GM18498 (cell line): Measurements from ENCODE around the gene TUBB8B.
A peak's percentile ranks its signal among the peaks of the same experiment; 100 is the strongest.
"Not testable (repeated sequence)": the region's sequence is repeated elsewhere in the genome, so short reads cannot be mapped to it uniquely, and the experiment has no call there.

Experiments
- ATAC-seq: cut with Tn5 transposase; IDR thresholded peaks from one replicate; pipeline ENCODE4 v1.9.1; 2021; ENCODE audit warnings: mild to moderate bottlenecking, moderate library complexity; ENCODE audit not compliant: unreplicated experiment

Gene TUBB8B

DNA sequence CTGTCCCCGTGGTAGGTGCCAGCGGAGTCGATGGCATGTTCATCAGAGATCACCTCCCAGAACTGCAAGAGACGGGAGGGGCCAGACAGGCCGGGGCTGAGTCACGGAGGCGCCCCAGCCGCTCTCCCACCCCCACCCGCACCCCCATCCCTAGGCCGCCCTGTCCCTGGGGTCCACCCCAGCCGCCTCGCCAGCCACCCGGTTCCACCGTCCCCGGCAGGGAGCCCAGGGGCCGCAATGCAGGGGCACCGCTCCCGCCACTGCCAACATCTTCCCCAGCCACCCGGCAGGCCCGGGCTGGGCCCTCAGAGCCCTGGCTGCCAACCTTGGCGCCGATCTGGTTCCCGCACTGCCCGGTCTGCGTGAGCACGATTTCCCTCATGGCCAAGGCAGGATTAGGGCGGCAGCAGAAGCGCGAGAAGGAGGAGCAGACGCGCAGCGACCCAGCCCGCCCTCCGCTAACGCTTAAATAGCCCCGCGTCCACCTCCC, at the start of gene TUBB8B:
TUBB8B (minus strand) TSS at position 440 of the 490 bp plus-strand sequence; CDS start at position 382, 58 bp downstream.
- not testable (repeated sequence) for ATAC-seq

DNA sequence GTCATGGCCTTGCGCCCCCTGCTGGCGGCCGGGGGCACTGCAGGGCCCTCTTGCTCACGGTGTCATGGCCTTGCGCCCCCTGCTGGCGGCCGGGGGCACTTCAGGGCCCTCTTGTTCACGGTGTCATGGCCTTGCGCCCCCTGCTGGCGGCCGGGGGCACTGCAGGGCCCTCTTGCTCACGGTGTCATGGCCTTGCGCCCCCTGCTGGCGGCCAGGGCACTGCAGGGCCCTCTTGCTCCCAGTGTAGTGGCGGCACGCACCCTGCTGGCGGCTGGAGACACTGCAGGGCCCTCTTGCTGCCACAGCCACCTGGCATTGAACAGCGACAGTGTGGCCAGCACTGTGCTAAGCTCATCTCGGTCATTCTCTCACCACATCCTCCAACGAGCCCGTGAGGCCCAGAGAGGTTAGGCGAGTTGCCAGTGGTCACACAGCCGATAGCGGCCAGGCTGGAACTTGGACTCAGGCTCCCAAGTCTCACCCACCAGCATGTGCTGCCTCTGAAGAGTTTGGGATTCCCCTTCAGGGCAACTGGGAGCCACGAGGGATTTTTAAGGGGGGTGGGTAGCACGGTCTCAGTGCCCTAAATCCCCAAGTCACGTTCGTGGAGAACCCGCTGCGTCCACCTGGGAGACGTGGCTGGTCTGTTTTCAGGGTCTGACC, 48.0 kb upstream of the TUBB8B start:
- peak; percentile 76 for ATAC-seq

DNA sequence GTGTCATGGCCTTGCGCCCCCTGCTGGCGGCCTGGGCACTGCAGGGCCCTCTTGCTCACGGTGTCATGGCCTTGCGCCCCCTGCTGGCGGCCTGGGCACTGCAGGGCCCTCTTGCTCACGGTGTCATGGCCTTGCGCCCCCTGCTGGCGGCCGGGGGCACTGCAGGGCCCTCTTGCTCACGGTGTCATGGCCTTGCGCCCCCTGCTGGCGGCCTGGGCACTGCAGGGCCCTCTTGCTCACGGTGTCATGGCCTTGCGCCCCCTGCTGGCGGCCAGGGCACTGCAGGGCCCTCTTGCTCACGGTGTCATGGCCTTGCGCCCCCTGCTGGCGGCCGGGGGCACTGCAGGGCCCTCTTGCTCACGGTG, 47.3 kb upstream of the TUBB8B start:
- not testable (repeated sequence) for ATAC-seq

DNA sequence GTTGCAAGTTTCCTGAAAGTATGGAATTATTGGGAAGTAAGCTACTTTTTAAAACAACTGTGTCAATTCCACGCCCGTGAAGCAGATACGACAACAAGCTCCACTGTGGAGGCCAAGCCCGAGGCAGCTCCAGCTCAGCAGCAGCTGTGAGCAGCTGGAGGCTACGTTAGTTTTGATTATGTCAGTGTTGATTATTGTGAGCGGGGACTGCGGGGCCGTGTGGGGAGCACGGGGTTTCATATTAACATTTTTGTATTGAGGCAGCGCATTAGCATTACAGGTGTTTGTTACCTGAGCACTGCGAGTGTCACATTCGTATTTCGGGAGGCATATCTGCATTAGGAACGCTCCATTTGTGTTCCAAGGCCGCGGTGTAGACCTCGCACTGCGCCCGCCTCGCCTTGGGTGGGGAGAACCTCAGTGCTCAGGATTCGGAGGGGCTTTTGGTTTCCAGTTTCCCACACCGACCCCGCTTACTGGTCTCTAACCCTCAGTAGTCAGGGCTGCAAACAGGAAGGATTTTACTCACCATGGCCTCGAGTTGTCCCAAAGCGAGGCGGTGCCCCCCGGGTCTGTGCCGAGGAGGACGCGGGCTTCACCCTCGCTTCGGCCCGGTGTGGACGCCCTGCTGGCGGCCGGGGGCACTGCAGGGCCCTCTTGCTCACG, 46.8 kb upstream of the TUBB8B start:
- ATAC-seq = not testable (repeated sequence)

DNA sequence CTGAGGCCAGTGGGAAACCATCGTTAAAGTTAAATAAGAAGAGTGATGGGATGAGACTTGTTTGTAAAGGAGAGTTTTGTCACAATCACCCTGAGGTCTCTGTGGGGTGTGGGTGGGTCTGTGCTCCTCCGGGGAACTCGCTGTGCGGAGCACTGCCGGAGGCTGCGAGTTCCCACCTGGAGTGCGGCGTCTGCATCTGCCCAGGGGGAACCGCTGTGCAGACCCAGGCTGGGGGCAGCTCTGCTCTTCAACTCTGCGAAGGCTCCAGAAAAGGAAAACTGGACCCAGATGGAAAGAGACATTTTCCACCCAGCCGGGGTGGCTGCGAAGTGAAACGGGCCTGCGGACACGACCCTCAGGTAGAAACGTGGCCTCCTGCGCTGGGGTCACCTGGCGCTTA, 46.2 kb upstream of the TUBB8B start:
- ATAC-seq = not testable (repeated sequence)

DNA sequence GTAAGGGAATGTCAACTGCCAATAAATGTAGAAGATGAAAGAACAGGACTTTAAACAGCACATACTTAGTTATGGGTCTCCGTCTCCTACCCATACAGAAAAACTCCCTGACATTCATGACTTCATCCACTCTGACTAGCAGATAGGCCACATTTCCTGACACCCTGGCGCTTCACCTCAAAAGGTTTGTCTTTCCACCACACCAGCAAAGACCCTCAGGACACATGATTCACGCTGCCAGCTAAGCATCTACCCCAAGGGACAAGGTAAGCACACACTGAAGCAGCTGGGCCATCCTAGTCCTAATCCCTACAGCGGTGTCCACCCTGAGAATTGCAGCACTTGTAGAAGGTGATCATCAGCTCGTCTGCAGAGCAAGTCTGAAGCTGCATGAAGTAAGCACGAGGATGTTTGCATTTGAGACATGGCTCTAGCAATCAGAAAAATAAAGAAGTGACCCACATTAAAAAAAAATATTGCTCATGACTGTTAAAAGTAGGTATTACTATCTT, 44.5 kb upstream of the TUBB8B start:
- not testable (repeated sequence) for ATAC-seq

DNA sequence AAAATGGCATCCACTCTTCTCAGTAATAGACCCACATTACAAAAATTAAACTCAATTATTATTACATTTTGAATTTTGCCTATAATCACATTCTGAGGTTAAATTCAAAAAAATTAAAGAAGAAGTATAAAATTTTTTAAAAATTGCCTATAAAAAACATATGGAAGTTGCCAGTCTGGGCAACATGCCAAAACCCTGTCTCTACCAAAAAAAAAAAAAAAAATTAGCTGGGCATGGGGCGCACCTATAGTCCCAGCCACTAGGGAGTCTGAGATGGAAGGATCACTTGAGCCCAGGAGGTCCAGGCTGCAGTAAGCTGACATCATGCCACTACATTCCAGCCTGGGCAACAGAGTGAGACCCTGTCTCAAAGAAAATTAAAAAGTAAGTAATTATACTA, 42.1 kb upstream of the TUBB8B start:
- not testable (repeated sequence) for ATAC-seq

DNA sequence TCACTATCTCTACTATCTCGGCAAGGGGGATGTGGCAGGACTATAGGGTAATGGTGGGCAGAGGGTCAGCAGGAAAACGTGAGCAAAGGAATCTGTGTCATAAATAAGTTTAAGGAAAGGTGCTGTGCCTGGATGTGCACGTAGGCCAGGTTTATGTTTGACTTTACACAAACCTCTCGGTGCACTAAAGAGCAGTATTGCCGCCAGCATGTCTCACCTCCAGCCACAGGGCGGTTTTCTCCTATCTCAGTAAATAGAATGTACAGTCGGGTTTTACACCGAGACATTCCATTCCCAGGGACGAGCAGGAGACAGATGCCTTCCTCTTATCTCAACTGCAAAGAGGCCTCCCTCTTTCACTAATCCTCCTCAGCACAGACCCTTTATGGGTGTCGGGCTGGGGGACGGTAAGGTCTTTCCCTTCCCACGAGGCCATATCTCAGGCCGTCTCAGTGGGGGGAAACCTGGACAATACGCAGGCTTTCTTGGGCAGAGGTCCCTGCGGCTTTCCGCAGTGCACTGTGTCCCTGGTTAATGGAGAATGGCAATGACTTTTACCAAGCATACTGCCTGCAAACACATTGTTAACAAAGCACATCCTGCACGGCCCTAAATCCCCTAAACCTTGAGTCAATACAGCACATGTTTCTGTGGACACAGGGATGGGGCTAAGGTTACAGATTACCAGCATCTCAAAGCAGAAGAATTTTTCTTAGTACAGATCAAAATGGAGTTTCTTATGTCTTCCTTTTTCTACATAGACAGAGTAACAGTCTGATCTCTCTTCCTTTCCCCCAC, 41.2 kb upstream of the TUBB8B start:
- not testable (repeated sequence) for ATAC-seq

DNA sequence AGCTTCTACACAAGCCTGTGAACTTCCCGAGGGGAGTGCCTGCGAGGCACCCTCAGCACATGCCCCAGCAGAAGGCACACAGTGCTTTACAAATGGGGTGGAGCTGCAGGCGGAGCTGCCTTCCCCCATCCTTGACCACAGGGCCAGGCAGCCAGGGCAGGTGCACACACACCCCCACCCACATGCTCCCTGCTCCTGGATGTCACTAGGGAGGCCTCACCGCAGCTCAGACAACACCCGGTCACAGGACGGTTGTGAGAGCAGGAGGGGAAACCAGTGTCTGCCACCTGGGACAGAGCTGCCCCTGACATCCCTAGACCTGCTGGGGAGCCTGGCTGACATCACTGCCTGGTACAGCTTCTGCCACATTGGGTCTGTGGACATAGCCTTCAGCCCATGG, 39.7 kb upstream of the TUBB8B start:
- not testable (repeated sequence) for ATAC-seq

DNA sequence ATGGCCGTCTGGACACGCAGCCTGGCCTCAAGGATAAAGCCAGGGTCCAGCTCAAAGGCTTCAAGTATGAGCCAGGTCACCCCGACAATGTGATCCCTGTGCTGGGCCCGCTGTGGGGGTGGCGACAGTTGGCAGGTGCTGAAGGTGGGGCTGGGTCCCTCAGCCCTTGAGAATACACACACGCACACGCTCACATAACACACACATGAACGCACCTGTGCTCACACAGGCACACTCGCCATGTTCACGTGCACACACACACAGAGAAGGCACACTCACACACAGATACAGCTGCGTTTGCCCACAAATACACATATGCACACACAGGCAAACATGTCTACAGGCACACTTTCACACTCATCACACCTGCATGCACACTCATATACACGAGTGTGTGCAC, 35.4 kb upstream of the TUBB8B start:
- not testable (repeated sequence) for ATAC-seq

DNA sequence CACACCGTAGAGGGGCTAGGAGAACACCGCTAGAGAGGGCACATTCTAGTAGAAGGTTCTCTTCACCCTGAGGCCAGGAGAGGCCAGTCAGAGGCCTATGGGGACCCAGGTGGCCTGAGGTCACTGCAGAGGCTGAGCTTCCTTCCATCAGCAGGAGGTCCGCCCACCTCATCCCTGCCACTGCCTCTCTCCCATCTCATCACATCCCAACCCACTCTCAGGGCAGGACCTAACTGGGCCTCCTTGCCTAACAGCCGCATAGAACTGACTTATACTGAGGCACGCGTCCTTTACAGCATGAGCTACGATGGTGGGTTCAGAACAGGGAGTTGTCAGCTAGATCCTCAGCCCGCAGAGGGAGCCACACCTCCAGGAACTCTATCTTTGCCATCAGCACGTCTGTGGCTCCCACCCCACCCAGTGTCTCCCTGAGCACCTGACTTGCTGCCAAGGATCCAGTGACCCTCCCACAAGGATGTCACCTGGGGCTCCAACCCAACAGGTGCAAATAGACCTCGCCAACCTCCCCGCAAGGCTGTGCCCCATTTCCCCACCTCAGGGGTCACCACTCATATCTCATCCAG, 33.3 kb upstream of the TUBB8B start:
- ATAC-seq = not testable (repeated sequence)

DNA sequence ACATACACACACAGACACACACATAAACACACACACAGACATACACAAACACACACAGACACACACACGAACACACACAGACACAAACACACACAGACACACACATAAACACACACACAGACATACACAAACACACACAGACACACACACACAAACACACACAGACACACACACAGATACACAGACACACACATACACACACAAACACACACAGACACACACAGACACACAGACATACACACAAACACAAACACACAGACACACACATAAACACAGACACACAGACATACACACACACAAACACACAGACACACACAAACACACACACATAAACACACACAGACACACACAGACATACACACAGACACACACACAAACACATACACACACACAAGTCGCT, 31.5 kb upstream of the TUBB8B start:
- not testable (repeated sequence) for ATAC-seq

DNA sequence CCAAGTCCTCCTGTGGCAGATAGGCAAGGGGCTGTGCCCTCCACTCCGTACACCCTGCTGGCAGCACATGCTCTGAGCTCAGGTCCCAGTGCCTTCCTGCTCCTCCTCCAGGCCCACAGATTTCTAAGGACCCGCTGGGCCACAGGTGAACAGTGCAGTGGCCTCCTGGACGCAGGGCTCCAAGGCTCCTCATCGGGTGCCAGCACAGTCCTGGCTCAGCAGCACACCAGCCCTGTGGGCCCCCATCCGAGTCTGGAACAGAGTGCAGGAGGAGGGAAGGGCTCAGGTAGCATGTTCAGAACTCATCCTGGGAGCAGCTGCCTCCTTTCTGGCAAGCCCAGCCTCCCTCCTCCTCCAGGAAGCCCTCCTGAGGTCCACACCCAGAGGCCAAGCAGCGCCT, 30.8 kb upstream of the TUBB8B start:
- not testable (repeated sequence) for ATAC-seq

DNA sequence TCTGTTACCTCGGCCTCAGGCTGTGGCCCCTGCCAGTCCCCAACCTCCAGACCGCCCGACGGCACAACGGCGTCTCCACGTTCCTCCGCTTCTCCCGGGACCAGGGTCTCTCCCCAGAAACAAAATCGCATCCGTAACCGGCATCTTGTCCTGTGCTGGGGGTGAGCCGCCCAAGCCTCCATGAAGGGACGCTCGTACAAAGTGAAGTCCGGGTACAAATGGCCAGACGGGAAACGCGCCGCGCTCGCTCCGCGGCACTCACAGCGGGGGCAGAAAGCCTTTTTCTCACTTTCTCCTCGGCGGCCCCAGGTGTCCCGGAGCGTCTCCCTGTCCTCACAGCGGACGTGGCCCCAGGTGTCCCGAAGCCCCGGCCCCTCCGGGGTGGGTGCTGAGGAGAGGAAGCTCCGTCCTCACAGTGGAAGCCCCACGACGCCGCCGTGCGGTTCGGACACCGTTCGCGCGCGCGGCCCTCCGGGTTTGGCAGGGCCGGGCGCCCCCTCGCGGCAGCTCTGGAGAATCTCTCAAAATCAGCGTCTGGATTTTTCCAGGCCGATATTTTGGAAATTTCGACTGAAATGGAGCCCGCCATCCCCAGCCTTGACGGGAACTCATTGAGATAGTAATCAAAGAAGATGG, 26.2 kb upstream of the TUBB8B start:
- ATAC-seq = not testable (repeated sequence)

DNA sequence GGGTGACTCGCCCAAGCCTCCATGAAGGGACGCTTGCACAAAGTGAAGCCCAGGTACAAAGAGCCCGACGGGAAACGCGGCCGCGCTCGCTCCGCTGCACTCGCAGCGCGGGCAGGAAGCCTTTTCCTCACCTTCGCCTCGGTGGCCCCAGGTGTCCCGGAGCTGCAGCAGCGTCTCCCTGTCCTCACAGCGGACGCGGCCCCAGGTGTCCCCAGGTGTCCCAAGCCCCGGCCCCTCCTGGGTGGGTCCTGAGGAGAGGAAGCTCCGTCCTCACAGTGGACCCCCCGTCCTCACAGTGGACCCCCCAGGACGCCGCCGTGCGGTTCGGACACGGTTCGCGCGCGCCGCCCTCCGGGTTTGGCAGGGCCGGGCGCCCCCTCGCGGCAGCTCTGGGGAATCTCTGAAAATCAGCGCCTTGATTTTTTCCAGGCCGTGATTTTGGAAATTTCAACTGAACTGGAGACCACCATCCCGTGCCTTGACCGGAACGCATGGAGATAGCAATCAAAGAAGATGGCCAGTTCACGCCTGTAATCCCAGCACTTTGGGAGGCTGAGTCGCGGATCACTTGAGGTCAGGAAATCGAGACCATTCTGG, 23.9 kb upstream of the TUBB8B start:
- not testable (repeated sequence) for ATAC-seq

DNA sequence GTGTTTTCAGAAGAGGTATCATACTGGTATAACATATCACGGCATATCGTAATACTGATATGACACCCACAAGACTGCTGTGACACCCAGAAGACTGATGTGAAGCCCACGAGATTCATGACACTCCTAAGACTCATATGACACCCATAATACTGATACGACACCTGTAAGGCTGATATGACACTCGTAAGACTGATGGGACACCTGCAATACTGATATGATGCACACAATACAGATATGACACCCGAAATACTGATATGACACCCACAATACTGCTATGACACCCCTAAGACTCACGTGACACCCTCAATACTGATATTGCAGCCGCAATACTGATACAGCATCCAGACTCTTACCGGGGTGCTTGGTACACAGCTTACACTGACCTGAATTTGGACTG, 18.3 kb upstream of the TUBB8B start:
- not testable (repeated sequence) for ATAC-seq

DNA sequence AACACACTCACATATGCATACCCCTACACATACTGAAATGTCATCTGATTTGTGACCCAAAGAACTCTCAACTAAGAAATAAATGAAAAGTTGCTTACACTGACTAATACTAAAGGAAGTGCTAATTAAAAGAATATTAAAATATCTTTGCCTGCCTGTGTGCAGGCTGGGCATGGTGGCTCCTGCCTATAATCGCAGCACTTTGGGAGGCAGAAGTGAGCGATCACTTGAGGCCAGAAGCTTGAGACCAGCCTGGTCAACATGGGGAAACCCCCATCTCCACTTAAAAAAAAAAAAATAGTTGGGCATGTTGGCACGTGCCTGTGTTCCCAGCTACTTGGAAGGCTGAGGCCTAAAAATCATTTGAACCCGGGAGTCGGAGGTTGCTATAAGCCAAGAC, 14.9 kb upstream of the TUBB8B start:
- ATAC-seq = not testable (repeated sequence)

DNA sequence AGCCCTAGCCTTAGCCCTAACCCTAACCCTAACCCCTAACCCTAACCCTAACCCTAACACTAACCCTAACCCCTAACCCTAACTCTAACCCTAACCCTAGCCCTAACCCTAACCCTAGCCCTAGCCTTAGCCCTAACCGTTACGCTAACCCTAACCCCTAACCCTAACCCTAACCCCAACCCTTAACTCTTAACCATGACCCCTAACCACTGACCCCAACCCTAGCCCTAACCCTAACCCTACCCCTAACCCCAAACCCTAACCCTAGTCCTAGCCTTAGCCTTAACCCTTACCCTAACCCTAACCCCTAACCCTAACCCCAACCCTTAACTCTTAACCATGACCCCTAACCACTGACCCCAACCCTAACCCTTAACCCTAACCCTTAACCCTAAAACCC, 14.2 kb upstream of the TUBB8B start:
- ATAC-seq = not testable (repeated sequence)

DNA sequence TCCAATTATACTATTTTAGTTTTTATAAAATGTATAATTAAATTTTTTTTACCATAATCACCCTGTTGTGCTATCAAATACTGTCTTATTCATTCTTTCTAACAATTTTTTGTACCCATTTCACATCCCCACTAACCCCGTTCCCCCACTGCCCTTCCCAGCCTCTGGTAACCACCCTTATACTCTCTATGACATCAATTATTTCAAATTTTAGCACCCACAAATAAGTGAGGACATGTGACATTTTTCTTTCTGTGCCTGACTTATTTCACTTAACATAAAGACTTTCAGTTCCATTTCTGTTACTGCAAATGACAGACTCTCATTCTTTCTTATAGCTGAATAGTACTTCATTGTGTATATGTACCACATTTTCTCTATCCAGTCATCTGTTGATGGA, 5.0 kb upstream of the TUBB8B start:
- ATAC-seq = not testable (repeated sequence)

DNA sequence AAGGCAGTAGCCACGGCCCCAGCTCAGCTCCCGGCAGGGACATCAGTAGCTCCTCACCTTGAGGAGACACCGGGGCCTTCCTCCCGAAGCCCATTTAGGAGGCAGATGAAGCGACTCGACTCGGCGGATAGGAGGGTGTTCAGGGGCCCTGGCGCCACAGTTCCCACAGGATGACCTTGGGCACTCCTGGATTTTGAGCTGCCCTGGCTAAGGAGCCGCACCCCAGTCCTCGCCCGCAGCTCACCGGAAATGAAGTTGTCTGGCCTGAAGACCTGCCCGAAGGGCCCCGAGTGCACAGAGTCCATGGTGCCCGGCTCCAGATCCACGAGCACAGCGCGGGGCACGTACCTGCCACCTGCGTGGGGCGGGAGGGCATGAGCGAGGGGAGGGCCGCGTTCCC, 719 bp downstream of the TUBB8B start:
- ATAC-seq = not testable (repeated sequence)
